Erythroblast (primary cell): ENCODE measurements around the gene UBAC2.

Source experiments
- DNase-seq, 2 experiments: peaks; one replicate each; lab custom pipeline; 2025; lab: John Stamatoyannopoulos, UW
- GATA1 ChIP-seq: IDR thresholded peaks from 2 replicates; pipeline ENCODE4 v1.6.1; 2011; ENCODE audit warnings: low read depth, mild to moderate bottlenecking, control low read depth, low read length, moderate library complexity
- POLR2A ChIP-seq: IDR thresholded peaks from 2 replicates; pipeline ENCODE4 v1.6.1; 2011; ENCODE audit warnings: mild to moderate bottlenecking, low read length

The UBAC2 gene

GRCh38 chr13:99341969-99342722 lies 141.5 kb downstream of the UBAC2 start:
- DNase-seq, result no peak
- TF ChIP-seq POLR2A (no peak), GATA1 (no peak)

- no peak for TF ChIP-seq POLR2A
- no peak for TF ChIP-seq GATA1
- no peak for DNase-seq
Measured at GRCh38 chr13:99342723-99343315, 142.2 kb downstream of the UBAC2 start.

- no peak for DNase-seq
- TF ChIP-seq GATA1 (no peak), POLR2A (no peak)
Measured at GRCh38 chr13:99344610-99345208, 144.1 kb downstream of the UBAC2 start.

- TF ChIP-seq GATA1, result no peak
- no peak for TF ChIP-seq POLR2A
- no peak for DNase-seq
Measured at GRCh38 chr13:99345345-99345744, 144.7 kb downstream of the UBAC2 start.

- DNase-seq, result no peak
- no peak for TF ChIP-seq POLR2A
- TF ChIP-seq GATA1, result no peak
Measured at GRCh38 chr13:99346335-99347042, 145.8 kb downstream of the UBAC2 start.

GRCh38 chr13:99347335-99347878 lies 146.8 kb downstream of the UBAC2 start:
- DNase-seq, result no peak
- TF ChIP-seq POLR2A, result no peak
- no peak for TF ChIP-seq GATA1

- DNase-seq, result no peak
- TF ChIP-seq GATA1 (no peak), POLR2A (no peak)
Measured at GRCh38 chr13:99347911-99348451, 147.3 kb downstream of the UBAC2 start.

- TF ChIP-seq GATA1 (no peak), POLR2A (no peak)
- no peak for DNase-seq
Measured at GRCh38 chr13:99350191-99350590, 149.5 kb downstream of the UBAC2 start.

- no peak for DNase-seq
- no peak for TF ChIP-seq GATA1
- no peak for TF ChIP-seq POLR2A
Measured at GRCh38 chr13:99351772-99352171, 151.1 kb downstream of the UBAC2 start.

GRCh38 chr13:99352351-99353245 lies 151.9 kb downstream of the UBAC2 start:
- DNase-seq, result no peak
- TF ChIP-seq GATA1, result no peak

- no peak for DNase-seq
- TF ChIP-seq POLR2A, result no peak
Measured at GRCh38 chr13:99353246-99353600, 152.6 kb downstream of the UBAC2 start.

GRCh38 chr13:99353836-99354235 lies 153.2 kb downstream of the UBAC2 start:
- no peak for TF ChIP-seq POLR2A
- TF ChIP-seq GATA1, result no peak
- no peak for DNase-seq
